ENCODE results near the gene PSMB7.

GRCh38 chr9:124359426-124359825 is 55.8 kb downstream of the PSMB7 start:
- TF ChIP-seq CTCF (IDR thresholded peaks at IDR 0.05) (no peak), POLR2A (IDR thresholded peaks at IDR 0.05) (no peak)
